ENCODE data around the gene GLDC. TPM values are rescaled to one million over a fixed set of nuclear protein-coding genes. Genes with fewer than 3 reads are reported as not detected.

The GLDC gene
- total RNA-seq, 4 donors from 2014 or later, result 14.4 to 54.1 (median 21.8) TPM

DNA sequence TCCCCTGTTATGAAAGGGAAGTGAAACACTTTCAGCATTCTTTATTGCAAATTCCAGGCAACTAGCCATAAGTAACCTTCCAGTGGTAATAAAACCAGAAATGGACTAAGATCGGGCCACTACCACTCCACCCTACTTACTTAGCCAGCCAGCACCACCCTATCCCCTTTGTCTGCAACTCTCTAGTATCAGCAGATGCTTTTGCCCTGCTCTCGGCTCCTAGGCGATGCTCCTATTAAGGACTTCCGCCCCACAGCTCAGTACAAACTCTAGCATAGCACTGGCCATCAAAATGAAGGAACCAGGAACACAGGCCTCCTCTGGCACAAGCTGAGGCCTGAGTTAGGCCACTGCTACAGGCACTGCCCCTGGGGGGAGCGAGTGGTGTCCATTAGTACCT is 81.2 kb downstream of the GLDC start:
- H3K27ac ChIP-seq, result peak overlapping the region in 2 of 4 donors; percentile 59 to 65
- H3K9me3 ChIP-seq, result no peaks in the 10 kb centered on the region
- no peaks in the 10 kb centered on the region for H3K27me3 ChIP-seq
- DNase-seq (ENCODE audit: low spot score in 2 of 2), result no peak
- H3K4me1 ChIP-seq, result peaks cover 0 to 39% (median 0%) of the 10 kb centered on the region in 4 donors
- TF ChIP-seq EP300 (IDR thresholded peaks at IDR 0.05) (peak in 1 of 2 donors; percentile 44), POLR2A (IDR thresholded peaks at IDR 0.05) (no peak)
- TF ChIP-seq, protein P1, sequence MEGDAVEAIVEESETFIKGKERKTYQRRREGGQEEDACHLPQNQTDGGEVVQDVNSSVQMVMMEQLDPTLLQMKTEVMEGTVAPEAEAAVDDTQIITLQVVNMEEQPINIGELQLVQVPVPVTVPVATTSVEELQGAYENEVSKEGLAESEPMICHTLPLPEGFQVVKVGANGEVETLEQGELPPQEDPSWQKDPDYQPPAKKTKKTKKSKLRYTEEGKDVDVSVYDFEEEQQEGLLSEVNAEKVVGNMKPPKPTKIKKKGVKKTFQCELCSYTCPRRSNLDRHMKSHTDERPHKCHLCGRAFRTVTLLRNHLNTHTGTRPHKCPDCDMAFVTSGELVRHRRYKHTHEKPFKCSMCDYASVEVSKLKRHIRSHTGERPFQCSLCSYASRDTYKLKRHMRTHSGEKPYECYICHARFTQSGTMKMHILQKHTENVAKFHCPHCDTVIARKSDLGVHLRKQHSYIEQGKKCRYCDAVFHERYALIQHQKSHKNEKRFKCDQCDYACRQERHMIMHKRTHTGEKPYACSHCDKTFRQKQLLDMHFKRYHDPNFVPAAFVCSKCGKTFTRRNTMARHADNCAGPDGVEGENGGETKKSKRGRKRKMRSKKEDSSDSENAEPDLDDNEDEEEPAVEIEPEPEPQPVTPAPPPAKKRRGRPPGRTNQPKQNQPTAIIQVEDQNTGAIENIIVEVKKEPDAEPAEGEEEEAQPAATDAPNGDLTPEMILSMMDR (IDR thresholded peaks at IDR 0.05), result no peak
- no peak overlapping the region for H3K4me3 ChIP-seq
- H3K36me3 ChIP-seq, result no peaks in the 10 kb centered on the region
- WGBS, 2 donors, result 68 to 76% methylated on average over 5 of the region's 5 CpGs

DNA sequence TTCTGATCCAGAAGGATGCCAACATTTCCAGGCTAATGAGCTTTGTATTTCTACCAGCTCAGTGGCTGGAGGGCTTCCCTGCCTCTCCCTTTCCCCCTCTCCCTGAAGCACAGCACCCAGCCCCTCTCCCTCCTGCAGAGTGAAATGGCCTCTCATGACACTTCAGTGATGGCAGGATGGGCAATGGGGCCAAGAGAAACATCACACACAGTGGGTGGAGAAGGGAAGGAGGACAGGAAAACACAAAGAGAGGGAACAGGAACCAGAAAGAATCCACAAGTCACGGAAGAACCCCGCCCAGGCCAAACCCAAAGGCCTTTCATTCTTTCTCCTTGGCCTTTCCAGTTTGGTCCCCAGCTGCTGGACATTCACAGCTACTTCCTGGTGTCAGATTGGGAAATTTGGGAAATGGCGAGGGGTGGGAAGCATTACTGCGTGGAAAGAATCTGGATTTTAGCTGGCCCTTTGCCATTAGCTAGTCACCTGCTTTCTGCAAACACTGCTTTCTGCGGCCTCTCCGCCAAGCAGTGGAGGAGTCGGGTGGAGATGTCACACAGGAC is 82.6 kb downstream of the GLDC start:
- Histone ChIP-seq H3K4me3 (no peak overlapping the region), H3K4me1 (peaks cover 0 to 39% (median 0%) of the 10 kb centered on the region in 4 donors), H3K9me3 (no peaks in the 10 kb centered on the region), H3K27ac (peak overlapping the region in 2 of 4 donors; percentile 13 to 42), H3K36me3 (no peaks in the 10 kb centered on the region), H3K27me3 (no peaks in the 10 kb centered on the region)
- DNase-seq (ENCODE audit: low spot score in 2 of 2), result no peak
- 75 to 78% methylated on average over 7 of the region's 7 CpGs for WGBS, 2 donors
- TF ChIP-seq EP300 (IDR thresholded peaks at IDR 0.05) (no peak), POLR2A (IDR thresholded peaks at IDR 0.05) (no peak)
- TF ChIP-seq, protein P1 (IDR thresholded peaks at IDR 0.05), result no peak

DNA sequence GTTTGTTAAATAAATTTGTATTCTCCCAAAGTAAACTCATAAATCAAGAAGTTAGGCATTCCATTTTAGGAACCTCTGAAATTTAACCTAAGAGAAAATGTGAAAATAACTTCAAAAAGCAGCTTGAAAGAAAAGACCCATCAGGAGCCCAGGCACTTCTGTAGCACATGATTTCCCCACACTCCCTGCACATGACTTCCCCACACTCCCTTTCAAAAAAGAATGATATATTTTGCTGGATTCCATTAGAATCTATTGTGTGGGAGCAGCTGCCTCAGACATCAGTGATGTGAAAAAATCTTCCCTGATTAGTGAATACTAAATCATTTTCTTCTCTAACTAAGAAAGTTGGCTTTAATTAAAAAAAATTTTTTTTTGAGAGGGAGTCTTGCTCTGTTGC is 83.3 kb downstream of the GLDC start:
- Histone ChIP-seq H3K4me3 (no peak overlapping the region), H3K4me1 (peaks cover 0 to 31% (median 0%) of the 10 kb centered on the region in 4 donors), H3K9me3 (no peaks in the 10 kb centered on the region), H3K27me3 (no peaks in the 10 kb centered on the region), H3K27ac (no peak overlapping the region), H3K36me3 (no peaks in the 10 kb centered on the region)
- no peak for TF ChIP-seq EP300 (IDR thresholded peaks at IDR 0.05)
- TF ChIP-seq, protein P1 (IDR thresholded peaks at IDR 0.05), result no peak
- TF ChIP-seq POLR2A (IDR thresholded peaks at IDR 0.05), result no peak
- DNase-seq (ENCODE audit: low spot score in 2 of 2), result no peak

DNA sequence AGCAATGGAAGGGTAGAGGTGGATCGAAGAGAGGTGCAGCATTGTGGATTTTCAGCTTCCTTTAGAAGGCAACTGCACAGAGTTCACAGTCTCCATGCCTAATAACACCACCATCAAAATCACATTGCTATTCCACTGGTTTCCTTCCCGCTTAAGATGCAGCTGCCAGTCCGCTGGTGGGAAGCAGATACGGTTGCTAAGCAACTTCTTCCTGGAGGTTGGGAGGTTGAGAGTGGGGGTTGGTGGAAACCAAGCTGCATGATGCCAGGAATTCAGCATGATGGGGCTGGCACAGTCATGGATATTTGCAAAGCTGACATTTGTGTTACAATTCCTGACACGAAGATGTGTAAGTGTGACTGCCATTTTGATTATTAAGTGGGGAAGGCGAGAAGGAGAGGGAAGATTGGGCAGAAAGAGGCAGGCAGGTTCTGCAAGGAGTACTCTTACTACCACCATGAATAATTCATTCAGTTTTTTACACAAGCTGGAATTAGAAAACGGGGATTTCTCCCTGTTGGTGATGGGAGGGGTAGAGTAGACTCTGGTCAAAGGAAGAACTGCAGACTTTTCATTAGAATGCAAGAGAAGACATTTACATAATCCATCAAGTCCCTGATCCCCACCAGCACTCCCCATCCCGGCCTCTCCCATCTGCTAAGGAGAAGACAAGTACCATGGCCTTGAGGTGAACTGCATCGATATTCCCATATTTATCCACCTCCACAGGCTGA is 87.5 kb downstream of the GLDC start:
- no peak for DNase-seq (ENCODE audit: low spot score in 2 of 2)
- no peaks in the 10 kb centered on the region for H3K27me3 ChIP-seq
- H3K36me3 ChIP-seq, result no peaks in the 10 kb centered on the region
- no peak overlapping the region for H3K27ac ChIP-seq
- no peaks in the 10 kb centered on the region for H3K9me3 ChIP-seq
- H3K4me3 ChIP-seq, result no peak overlapping the region
- peak in 1 of 2 donors; percentile 50 for TF ChIP-seq EP300 (IDR thresholded peaks at IDR 0.05)
- TF ChIP-seq, protein P1 (IDR thresholded peaks at IDR 0.05), result no peak
- peaks cover 0 to 4% (median 0%) of the 10 kb centered on the region in 4 donors for H3K4me1 ChIP-seq
- 66 to 80% methylated on average over 9 of the region's 9 CpGs for WGBS, 2 donors

DNA sequence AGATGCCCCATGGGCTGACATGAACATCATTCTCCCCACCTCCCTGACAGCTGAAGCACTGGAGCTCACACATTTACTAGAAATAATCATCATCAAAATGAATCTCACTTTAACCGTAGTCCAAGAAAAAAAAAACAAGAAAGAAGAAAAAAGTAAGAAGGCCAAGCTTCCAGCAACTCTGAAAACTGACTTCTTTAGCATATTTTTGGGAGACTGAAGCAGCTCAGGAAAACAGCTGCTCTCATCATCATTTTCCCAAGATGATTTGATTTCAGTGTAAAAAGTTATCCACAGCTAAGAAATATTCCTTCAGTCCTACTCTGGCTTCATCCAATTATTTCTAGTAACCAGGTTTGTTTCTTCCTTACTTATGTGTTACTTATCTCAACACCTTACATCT is 91.7 kb downstream of the GLDC start:
- TF ChIP-seq, protein P1 (IDR thresholded peaks at IDR 0.05), result no peak
- no peak for TF ChIP-seq POLR2A (IDR thresholded peaks at IDR 0.05)
- no peak for TF ChIP-seq EP300 (IDR thresholded peaks at IDR 0.05)

More for the DNA sequence above, 91.7 kb downstream of the GLDC start:
- peak overlapping the region in 1 of 4 donors; percentile 42 for H3K27ac ChIP-seq
- H3K27me3 ChIP-seq, result no peaks in the 10 kb centered on the region
- no peak for DNase-seq (ENCODE audit: low spot score in 2 of 2)
- WGBS, 2 donors, result 66 to 76% methylated on average over 1 of the region's 1 CpG
- no peaks in the 10 kb centered on the region for H3K9me3 ChIP-seq
- H3K4me3 ChIP-seq, result no peak overlapping the region
- H3K36me3 ChIP-seq, result no peaks in the 10 kb centered on the region
- H3K4me1 ChIP-seq, result peaks cover 0 to 16% (median 0%) of the 10 kb centered on the region in 4 donors

Measured in tibial nerve (tissue), 4 donors.